Midbrain (tissue), 1 donor: ENCODE data around the gene GPR55.

Experiments used
- DNase-seq: peaks from one replicate; lab custom pipeline; 2025; lab: John Stamatoyannopoulos, UW

Gene GPR55

DNA sequence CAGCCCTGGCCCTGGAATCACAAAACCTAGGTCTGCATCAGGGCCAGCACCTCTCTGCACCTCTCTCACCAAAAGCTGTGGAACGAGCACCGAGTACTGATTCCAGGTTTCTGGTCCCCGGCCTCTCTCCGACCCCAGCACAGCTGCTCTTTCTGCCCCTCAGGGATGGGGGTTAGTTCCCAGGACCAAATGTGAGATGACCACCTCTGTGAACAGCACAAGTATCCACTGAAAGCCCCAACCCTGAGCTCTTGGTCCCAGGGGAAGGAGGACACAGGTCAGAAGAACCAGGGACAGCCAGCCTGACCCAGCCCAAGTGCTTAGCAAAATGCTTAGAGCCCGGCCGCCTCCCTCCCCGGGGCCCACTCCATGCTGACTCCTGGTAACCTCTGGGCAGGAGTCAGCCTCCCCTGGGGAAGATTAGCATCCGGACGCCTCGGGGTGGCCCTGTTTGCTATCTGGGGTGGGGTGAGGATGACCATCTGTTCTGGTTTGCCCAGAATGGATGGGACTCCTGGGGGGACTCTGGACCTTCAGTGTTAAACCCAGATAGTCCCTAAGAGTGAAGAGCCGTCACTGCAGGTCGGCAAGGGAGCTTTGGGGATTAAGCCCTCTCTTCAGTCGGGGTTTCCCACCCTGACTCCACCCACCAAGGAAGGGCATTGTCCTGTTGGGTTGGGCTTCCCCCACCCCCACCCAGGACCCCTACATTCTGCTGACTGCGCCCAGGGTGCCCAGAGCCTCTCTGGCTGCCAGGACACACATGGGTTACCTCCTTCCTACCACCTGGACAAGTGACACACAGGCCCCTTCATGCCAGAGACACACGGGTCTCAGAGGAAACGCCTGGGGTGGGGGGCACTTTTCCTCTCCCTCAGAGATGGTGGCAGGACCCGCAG lies 9.4 kb upstream of the GPR55 start:
- no peak for DNase-seq

DNA sequence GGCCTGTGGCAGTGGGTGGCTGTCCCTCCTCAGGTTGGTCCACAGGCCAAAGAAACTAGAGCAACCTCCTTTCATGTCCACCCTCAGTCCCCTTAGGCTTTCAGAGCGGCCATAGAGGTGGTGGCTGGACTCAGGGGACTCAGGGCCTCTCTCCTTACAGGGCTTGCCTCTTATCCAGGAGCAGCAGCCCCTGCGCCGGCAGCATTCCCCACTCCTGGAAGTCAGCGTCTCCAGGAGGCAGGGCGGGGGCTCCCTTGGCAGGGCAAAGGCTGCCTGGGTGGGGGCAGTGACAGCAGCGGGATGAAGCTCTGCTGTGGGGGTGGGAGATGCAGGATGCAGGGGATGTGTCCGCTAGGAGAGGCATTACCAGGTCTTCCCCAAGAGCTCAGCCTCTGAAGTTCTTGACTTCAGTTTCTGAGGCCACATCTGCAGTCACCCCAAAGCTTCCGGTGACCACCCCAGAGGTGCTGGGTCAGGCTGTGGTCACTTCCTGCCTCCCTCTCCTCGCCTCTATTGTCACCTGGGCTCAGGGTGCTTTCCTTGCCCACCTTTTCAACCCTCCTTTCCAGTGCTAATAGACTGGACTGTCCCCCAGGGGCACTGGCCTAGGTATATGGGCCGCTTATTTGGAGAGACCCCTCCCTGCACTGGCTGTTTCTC lies 8.6 kb upstream of the GPR55 start:
- DNase-seq, result no peak

DNA sequence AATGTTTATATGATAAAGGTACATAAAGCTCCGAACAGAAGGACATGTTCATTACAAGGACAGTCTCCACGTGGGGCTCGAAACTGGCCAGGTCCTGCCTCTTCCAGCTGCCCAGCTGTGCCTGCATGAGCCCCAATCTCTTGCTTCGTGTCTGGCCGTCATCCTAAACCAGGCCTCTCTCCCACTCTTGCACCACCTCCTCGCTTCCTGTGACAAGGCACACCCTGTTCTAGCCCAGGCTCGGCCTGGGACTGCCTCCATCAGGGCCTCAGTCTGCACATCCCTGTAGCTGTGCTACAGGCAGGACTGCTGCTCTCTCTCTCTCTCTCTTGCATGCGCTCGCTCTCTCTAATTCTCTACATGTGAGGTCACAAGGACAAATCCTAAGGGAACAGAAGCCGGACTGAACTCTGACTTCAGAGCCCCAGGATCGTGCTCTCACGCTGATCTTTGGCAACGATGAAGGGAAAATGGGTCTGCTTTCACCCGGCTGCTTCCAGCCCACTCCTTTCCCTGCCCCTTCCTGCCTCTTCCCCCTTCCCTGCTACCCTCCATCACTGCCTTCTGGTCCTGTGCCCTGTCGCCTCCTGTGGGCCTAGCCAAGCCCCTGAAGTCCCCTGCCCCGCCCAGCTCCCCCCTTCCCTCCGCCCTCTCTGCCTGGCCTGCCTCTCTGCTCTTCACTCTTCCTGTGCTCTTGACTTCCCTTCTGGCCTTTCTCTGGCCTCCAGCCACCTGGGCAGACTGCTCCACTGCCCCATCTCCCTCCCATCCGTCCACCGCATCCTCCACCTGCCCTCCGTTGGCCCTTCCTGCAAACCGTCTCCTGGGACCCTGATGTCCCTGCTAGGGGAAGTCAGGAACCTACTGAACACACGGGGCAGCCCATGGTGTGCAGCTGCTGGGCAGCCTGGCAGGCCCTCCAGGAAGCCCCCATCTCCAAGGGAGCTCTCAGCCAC lies 7.8 kb upstream of the GPR55 start:
- no peak for DNase-seq

DNA sequence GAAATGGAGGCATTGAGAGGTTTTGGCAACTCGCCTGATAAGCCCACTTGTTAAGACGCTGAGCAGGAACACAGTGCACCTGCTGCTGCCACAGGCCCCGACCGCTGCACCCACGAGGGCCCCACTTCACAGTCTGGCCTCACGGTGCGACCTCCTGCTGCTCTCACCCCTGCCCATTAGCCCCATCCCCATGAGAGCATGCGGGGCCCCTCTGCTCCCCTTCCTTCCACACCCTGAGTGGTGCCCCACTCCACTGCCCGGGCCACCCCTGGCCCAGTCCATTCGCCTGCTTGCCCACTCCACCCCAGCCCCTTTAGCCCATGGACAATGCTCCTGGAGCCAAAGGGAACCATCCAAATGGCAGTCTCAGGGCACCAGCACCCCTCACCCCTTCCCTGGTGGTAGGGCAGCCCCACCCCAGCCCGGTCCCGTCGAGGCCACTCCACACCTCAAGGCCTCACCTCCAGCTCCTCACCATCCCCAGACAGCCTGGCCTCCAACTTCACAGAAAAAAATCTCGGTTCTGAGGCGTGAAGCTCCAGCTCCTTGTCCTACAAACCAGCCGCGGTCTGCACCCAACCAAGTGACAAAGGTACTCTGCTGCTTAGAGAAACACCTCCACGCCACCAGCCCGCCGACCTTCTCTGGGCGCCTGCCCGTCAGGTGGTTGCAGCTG lies 6.7 kb upstream of the GPR55 start:
- DNase-seq, result no peak

DNA sequence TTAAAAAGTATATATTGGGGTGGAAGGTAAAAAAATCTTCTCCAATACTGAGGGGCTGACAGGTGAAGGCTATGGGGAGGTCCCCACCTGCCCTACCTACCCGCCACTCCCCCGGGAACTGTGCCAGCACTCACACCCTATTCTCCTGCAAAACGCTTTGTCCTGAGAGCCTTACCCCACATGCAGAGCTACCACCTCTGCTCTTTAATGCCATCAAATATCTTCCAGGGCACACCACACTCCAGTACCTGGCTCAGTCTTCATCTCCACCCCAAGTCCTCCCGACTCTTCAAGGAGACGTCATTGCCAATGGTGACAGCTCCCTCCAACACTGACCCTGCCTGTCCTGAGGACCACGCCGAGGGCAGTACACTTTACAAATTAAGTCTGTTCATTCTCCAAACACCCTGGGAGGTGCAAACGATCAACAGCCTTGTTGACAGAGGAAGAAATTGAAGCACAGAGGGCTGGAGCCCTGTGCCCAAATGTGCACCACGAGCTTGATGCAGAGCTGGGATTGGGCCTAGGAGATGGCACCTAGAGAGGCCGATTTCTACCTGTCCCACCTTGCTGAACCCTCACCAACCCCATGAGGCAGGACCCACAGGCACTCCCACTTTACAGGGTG lies 6.0 kb upstream of the GPR55 start:
- DNase-seq, result no peak

DNA sequence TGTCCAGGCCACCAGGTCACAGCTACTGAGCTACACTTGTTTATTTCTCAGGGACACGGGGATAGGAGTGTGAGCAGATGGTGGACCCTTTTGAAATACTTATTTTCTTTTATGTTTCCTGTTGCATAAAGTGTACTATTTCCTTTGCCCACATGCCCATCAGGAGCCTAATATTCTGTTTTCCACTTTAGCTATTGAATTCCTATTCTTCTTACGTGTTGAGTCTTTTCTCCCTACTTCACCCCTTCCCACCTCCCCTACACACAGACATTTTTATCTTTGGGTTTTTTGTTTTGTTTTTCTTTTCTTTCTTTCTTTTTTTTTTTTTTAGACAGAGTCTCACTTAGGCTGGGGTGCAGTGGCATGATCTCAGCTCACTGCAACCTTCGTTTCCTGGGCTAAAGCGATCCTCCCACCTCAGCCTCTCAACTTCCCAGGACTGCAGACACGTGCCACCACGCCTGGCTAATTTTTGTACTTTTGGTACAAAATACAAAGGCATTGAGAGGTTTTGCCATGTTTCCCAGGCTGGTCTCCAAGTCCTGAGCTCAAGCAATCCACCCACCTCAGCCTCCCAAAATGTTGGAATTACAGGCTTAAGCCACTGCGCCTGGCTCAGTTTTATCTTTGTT lies 5.2 kb upstream of the GPR55 start:
- DNase-seq, result no peak

DNA sequence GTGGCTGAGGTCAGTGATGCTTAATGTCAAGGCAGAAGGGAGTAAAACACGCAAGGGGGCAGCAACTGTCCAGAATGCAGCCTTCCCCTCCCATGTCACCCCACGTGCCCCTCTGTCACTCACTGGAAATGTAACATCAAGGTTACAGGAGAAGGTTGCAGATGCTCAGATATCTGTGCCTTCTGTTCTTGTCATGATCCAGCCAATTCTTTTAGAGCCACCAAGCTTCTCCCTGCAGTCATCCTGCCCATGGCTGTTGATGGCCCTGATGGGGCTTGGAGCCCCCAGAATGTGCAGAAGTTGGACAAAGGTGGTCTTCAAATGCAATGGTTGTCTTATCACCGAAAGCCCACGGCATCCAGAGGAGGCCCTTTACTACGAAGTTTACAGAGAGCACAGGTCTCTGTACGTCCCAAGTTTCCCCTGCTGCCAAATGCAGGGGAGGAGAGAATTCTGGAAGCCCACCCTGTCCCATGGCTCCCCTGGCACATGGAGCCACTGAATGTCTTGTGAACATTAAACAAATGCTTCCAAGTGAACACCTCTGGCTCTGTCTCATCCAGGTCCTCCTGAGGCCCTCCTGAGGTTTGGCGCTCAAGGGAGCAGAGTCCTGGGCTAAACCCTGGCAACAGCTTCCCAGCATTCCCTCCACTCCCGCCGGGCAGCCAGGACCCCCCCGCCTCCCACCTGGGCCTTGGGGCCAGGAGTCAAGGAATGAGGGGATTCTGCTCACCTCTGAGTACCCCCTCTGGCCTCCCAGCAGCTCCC lies 4.5 kb upstream of the GPR55 start:
- no peak for DNase-seq

DNA sequence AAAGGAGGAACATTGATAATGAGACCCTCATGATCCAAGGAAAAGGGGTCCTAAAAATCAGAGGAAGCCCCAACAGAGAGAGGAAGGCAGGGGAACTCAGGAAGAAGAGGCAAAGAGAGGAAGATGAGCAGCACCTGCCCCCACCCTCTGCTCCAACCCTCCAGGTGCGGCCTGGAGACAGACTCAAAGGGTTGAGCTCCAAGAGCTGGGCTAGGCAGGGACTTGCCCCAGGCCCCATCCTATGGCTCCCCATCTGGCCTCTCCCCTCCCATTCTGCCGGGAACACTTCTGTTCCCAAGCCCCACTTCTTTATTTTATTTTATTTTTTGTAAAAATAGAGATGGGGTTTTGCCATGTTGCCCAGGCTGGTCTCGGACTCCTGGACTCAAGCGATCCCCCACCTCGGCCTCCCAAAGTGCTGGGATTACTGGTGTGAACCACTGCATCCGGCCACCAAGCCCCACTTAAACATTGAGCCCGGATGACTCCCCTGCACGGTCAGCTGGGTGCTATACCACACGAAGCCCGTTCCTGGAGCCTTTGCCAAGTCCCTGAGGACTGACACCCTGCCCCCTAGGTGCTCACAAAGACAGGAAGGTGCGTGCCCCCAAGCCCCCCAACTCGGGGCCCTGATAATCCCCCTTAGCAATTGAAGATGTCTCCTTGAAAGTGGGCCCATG lies 3.8 kb upstream of the GPR55 start:
- DNase-seq, result no peak

DNA sequence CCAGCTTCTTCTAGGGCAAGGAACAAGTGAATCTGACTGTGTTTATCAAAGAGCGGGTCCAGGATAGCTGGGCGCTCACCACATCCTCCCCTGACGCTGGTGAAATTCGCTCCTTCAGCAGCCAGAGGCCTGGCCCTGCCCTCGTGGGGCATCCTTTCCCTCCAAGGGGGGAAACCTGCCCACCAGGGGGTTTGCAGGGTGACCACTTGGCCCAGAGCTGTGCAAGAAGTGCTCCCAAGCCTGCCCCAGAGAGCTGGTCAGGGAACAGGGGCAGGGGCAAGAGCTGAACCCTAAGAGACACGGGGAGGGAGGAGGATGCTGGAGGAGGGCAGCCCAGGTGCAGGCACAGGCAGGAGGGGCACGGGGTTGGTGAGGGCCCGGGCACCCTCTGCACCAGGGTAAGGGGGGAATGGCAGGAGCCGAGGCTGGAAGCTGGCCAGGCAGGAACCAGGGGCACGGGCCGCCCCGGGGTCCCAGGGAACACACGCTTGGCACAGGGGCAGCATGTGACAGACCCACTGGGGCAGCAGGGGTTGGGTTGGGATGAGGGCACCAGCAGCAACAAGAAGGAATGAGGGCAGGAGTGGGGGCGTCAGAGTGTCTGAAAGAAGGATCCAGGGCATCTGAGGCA lies 2.8 kb upstream of the GPR55 start:
- no peak for DNase-seq

DNA sequence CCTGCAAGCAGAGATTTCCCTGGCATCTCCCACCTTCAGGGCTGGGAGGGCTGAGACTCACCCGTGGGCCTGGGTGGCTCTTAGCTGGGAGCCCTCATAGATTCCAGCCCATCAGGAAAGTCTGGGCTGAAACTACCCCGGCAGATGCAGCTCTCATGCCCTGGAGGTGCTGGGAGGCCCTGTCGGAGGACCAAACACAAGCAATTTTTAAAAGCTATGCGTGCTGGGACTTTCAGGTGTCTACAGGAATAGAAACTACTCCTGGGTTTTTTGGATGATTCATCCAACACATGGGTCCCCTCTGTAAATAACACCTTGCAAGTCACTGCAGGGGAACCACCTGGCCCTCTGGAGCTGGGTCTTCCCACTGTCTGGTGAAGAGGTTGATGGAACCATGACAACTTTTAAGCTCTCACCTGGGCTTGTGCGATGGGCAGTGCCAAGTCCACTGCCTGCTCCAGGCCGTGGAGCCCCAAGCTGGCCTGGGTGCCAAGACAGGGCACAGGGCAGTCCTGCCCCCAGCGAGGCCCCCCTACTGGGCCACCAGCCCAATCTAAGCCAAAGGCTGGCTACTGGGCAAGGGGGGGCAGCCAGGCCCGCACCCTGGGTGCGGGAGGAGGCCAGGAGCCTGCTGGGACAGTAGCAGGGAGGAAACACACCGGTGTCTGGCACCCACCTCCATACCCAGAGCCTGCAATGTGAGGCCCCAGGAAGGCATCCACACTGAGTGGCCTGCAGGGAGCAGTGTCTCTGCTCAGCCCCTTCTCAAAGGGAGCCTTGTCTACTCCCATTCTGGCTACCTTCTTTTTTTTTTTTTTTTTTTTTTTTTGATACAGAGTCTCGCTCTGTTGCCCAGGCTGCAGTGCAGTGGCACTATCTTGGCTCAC lies 1.1 kb upstream of the GPR55 start:
- no peak for DNase-seq

DNA sequence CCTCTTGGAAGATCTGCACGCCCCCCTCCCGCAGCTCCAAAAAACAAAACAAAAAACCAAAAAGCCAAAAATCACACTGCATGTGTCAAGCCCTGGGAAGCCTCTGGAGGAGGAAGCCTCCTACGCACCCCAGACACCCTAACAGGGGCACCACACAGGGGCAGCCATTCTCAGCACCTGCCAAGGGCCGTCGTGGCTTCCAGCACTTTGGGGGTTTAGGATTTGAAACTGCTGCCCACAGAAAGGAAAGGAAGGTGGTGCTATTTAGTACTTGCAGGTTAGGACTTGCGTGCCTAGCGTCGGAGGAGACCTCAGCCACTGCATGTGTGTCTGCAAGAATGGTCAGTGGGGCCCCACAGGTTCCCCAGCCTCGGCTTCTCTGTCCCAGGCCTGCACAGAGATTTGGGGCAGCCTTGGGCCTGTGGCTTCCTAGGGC lies 419 bp upstream of the GPR55 start:
- DNase-seq, result no peak

DNA sequence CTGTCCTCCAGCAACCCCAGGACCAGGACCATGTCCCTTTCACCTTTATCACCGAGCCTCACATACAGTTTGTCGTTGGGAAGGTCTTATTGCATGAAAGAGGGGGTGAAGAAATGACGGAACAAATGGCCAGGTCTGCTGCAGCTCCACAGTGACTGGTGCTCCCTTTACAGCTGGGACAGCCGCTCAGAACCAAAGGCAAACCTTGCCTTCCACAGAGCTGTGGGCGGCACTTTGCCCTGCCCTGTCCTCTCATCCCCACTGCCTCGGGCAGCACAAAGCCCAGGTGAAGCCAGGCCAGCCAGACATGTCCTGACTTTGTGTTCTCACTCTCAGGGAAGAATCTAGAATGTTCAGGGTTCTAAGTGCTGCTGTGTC lies 961 bp downstream of the GPR55 start:
- no peak for DNase-seq

DNA sequence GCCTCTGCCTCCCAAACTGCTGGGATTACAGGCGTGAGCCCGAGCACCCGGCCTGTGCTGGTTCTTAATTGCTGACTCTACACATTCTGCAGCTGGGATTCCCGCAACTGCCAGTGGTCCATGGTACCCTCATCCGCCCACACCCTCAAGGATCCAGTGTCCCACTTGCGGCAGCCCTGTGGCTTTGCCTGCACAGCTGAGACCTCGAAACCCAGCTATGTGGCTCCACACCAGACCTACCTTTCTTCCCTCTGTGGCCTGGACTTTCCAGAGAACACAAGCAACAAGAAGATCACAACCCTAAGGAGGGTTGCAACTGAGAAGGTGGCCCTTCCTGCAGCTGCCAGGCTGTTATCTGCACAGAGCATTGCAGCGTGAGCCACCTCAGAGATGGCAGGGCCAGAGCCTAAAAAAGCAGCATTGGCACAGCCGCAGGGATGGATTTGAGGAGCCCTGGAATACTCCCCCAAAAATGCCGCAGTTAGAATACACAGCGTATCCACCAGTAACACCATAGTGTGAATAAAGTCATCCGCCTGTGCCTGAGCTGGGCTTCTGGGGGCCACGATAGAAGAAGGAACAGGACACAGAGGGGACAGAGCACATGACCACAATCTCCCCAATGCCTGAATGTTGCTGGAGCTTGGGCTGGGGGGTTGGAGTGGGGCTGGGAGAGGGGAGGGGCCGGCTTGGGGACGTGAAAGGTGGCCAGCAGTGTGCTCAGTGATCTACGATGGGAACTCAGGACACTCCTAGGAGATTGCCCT lies 1.9 kb downstream of the GPR55 start:
- DNase-seq, result no peak

DNA sequence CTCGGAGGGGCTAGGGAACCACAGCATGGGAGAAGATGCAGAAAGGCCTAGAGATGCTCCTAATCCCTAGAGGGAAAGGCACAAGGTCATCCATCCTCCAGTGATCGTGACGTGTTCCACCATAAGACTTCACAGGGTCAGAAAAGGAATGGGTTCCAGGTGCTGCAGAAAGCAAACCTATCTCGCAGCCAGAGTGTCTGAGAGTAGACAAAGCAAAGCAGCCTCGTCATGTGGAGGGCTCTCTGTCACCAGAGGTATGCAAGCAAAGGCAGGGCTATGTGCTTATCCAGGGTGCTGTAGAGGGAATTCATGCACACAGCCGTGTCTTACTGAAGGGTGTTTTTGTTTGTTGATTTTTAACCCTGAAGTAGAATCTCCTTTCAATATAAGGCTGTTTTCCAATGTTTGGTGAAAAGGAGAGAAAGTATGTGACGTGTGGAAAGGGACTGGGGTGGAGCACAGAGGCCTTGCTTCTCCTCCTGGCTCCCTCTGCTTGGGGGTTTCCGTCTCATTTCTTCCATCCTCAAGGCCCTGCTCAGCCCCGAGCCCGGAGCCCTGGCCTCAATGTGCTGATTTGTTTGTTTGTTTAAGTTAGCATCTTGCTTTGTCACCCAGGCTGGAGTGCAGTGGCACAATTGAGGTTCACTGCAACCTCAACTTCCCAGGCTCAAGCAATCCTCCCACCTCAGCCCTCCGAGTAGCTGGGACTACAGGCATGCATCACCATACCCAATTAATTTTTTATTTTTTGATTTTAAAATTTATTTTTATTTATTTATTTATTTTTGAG lies 3.0 kb downstream of the GPR55 start:
- DNase-seq, result no peak

DNA sequence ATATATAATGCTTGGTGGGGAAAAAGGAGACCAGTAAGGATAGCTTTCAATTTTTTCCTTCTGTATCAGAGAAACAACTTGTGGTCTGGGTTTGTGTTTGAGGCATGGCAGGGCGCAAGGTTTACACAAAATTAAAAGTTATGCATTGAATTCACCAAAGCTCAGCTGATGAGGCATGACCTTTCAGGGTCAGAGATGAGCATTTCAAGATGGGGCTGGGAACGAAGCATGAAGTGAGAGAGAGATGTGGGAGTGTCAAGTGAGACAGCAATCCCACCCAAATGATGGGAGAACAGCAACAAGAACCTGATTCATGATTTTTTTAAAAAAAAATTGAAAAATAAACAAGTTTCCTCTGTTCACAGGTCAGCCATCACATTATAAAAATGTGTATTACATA lies 4.9 kb downstream of the GPR55 start:
- no peak for DNase-seq

DNA sequence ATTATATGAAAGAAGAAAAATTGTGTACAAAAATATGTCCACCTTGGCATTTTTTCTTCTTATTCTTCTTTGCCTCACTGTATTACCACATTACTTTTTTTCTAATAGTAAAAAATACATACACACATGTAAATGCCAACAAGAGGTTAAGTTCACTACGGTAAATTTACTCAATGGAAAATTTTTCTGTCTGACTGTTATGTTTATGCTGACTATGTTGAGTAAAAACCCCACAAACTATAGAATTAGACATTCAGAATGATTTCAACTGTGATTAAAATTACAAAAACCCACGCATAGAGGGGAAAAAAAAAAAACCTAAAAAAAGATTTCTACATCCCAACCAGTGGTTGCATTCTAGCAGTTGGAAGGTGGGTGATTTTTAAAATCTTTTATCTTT lies 5.4 kb downstream of the GPR55 start:
- DNase-seq, result no peak
